Lower leg skin (tissue), 3 donors: ENCODE results near the gene ANKRD13A.

Source experiments
- POLR2A ChIP-seq, 2 donors: fragments of 450-650 bp; IDR thresholded peaks; one replicate each; pipeline ENCODE4 v1.6.1; 2016 to 2017; ENCODE audit warnings: antibody characterized with exemption in 2 of 2, mild to moderate bottlenecking in 1 of 2, moderate library complexity in 1 of 2
- TF ChIP-seq, protein P1 (sequence below), 3 donors: fragments of 450-650 bp; IDR thresholded peaks; one replicate each; pipeline ENCODE4 v1.5.1; 2016; ENCODE audit warnings: antibody characterized with exemption in 3 of 3, mild to moderate bottlenecking in 3 of 3, moderate library complexity in 2 of 3

- TF ChIP-seq, protein P1, sequence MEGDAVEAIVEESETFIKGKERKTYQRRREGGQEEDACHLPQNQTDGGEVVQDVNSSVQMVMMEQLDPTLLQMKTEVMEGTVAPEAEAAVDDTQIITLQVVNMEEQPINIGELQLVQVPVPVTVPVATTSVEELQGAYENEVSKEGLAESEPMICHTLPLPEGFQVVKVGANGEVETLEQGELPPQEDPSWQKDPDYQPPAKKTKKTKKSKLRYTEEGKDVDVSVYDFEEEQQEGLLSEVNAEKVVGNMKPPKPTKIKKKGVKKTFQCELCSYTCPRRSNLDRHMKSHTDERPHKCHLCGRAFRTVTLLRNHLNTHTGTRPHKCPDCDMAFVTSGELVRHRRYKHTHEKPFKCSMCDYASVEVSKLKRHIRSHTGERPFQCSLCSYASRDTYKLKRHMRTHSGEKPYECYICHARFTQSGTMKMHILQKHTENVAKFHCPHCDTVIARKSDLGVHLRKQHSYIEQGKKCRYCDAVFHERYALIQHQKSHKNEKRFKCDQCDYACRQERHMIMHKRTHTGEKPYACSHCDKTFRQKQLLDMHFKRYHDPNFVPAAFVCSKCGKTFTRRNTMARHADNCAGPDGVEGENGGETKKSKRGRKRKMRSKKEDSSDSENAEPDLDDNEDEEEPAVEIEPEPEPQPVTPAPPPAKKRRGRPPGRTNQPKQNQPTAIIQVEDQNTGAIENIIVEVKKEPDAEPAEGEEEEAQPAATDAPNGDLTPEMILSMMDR (IDR thresholded peaks at IDR 0.05), result no peak
- TF ChIP-seq POLR2A (IDR thresholded peaks at IDR 0.05), result no peak
Measured at GRCh38 chr12:110048242-110049027, 49.2 kb downstream of the ANKRD13A start, which contains the start of gene C12orf76.
